ENCODE data around the gene EIF4A3. TPM values are rescaled to one million over a fixed set of nuclear protein-coding genes. Genes with fewer than 3 reads are reported as not detected.

The EIF4A3 gene
- total RNA-seq, 2 experiments from 2014 or later: 259 to 313 TPM

DNA sequence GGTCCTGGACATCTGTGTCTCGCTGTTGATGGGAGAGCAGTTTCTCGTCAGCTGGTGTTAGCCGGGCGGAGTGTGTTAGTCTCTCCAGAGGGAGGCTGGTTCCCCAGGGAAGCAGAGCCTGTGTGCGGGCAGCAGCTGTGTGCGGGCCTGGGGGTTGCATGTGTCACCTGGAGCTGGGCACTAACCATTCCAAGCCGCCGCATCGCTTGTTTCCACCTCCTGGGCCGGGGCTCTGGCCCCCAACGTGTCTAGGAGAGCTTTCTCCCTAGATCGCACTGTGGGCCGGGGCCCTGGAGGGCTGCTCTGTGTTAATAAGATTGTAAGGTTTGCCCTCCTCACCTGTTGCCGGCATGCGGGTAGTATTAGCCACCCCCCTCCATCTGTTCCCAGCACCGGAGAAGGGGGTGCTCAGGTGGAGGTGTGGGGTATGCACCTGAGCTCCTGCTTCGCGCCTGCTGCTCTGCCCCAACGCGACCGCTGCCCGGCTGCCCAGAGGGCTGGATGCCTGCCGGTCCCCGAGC lies 27.6 kb downstream of the EIF4A3 start:
- Histone ChIP-seq H2AFZ (ENCODE audit: low read length) (no peak overlapping the region), H4K20me1 (ENCODE audit: insufficient read depth, low read length) (no peaks in the 10 kb centered on the region), H3K36me3 (ENCODE audit: insufficient read depth, low read length) (no peaks in the 10 kb centered on the region), H3K79me2 (ENCODE audit: insufficient read depth, low read depth, low read length) (no peaks in the 10 kb centered on the region), H3K4me2 (ENCODE audit: low read length) (no peak overlapping the region), H3K9me3 (ENCODE audit: low read length) (no peaks in the 10 kb centered on the region), H3K4me1 (ENCODE audit: insufficient read depth, low read length, poor library complexity, severe bottlenecking) (no peaks in the 10 kb centered on the region), H3K27ac (ENCODE audit: low read depth, low read length, poor library complexity, severe bottlenecking) (no peak overlapping the region), H3K9me2 (ENCODE audit: insufficient read depth, low read length) (no peaks in the 10 kb centered on the region), H3K4me3 (ENCODE audit: low read depth, low read length, poor library complexity, severe bottlenecking) (no peak overlapping the region)
- ChIA-PET CTCF (ENCODE audit: unreplicated experiment) (no interaction called here), POLR2A (no interaction called here)
- DNase-seq (ENCODE audit: low spot score): no peak
- no peak for TF ChIP-seq EZH2phosphoT487 (IDR thresholded peaks at IDR 0.05; ENCODE audit: borderline replicate concordance, low read depth, low read length)
- TF ChIP-seq, protein P1, sequence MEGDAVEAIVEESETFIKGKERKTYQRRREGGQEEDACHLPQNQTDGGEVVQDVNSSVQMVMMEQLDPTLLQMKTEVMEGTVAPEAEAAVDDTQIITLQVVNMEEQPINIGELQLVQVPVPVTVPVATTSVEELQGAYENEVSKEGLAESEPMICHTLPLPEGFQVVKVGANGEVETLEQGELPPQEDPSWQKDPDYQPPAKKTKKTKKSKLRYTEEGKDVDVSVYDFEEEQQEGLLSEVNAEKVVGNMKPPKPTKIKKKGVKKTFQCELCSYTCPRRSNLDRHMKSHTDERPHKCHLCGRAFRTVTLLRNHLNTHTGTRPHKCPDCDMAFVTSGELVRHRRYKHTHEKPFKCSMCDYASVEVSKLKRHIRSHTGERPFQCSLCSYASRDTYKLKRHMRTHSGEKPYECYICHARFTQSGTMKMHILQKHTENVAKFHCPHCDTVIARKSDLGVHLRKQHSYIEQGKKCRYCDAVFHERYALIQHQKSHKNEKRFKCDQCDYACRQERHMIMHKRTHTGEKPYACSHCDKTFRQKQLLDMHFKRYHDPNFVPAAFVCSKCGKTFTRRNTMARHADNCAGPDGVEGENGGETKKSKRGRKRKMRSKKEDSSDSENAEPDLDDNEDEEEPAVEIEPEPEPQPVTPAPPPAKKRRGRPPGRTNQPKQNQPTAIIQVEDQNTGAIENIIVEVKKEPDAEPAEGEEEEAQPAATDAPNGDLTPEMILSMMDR (conservative IDR thresholded peaks at IDR 0.05; ENCODE audit: low read length): no peak
- intact Hi-C loops (cut with micrococcal nuclease; ENCODE audit: unreplicated experiment): no loop called here
- no TSS peak for BruUV-seq (replicated peaks)

DNA sequence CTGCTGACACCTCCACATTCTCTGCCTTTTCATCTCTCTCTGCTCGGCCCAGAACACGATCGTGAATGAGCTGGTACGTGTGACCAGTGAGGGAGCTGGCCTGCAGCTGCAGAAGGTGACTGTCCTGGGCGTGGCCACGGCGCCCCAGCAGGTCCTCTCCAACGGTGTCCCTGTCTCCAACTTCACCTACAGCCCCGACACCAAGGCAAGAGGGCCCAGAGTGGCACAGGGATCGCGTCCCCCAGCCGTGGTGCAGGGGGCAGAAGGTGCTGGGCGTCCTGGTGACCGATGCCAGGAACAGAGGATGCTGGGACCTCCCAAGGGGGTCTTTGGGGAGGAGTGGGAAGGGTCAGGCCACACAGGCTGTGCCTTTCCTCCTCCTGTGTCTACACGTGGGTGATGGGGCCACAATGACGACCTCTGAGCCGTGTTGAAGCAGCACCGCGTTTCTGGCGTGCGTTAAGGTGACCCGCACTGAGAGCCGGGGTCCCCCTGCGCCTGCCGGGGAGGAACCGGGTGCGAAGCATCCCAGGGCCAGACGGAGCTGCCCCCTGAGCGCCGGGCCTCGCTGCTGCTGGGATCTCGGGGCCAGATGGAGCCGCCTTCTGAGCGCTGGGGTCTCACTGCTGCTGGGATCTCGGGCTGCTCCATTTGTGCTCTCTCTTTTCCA lies 28.2 kb downstream of the EIF4A3 start:
- DNase-seq (ENCODE audit: low spot score): no peak
- POLR2A ChIA-PET: no interaction called here
- no TSS peak for BruUV-seq (replicated peaks)
- CTCF ChIA-PET (ENCODE audit: unreplicated experiment): no interaction called here
- TF ChIP-seq, protein P1 (conservative IDR thresholded peaks at IDR 0.05; ENCODE audit: low read length): no peak
- TF ChIP-seq EZH2phosphoT487 (IDR thresholded peaks at IDR 0.05; ENCODE audit: borderline replicate concordance, low read depth, low read length): no peak
- no peak overlapping the region for H3K4me2 ChIP-seq (ENCODE audit: low read length)
- H3K36me3 ChIP-seq (ENCODE audit: insufficient read depth, low read length): no peaks in the 10 kb centered on the region
- intact Hi-C loops (cut with micrococcal nuclease; ENCODE audit: unreplicated experiment): no loop called here
- H2AFZ ChIP-seq (ENCODE audit: low read length): no peak overlapping the region
- H4K20me1 ChIP-seq (ENCODE audit: insufficient read depth, low read length): no peaks in the 10 kb centered on the region
- no peaks in the 10 kb centered on the region for H3K79me2 ChIP-seq (ENCODE audit: insufficient read depth, low read depth, low read length)
- no peak overlapping the region for H3K4me3 ChIP-seq (ENCODE audit: low read depth, low read length, poor library complexity, severe bottlenecking)
- H3K9me2 ChIP-seq (ENCODE audit: insufficient read depth, low read length): no peaks in the 10 kb centered on the region
- H3K9me3 ChIP-seq (ENCODE audit: low read length): no peaks in the 10 kb centered on the region
- H3K4me1 ChIP-seq (ENCODE audit: insufficient read depth, low read length, poor library complexity, severe bottlenecking): no peaks in the 10 kb centered on the region
- no peak overlapping the region for H3K27ac ChIP-seq (ENCODE audit: low read depth, low read length, poor library complexity, severe bottlenecking)
